ENCODE data around the gene KIAA1549. TPM values are rescaled to one million over a fixed set of nuclear protein-coding genes. Genes with fewer than 3 reads are reported as not detected.

Gene KIAA1549
- total and polyA plus RNA-seq, 2 of the 8 experiments (the other 6 are each of a cell fraction or from before 2014, with no cell fraction given): 6.5 to 17.3 TPM

- TF ChIP-seq, protein P1, sequence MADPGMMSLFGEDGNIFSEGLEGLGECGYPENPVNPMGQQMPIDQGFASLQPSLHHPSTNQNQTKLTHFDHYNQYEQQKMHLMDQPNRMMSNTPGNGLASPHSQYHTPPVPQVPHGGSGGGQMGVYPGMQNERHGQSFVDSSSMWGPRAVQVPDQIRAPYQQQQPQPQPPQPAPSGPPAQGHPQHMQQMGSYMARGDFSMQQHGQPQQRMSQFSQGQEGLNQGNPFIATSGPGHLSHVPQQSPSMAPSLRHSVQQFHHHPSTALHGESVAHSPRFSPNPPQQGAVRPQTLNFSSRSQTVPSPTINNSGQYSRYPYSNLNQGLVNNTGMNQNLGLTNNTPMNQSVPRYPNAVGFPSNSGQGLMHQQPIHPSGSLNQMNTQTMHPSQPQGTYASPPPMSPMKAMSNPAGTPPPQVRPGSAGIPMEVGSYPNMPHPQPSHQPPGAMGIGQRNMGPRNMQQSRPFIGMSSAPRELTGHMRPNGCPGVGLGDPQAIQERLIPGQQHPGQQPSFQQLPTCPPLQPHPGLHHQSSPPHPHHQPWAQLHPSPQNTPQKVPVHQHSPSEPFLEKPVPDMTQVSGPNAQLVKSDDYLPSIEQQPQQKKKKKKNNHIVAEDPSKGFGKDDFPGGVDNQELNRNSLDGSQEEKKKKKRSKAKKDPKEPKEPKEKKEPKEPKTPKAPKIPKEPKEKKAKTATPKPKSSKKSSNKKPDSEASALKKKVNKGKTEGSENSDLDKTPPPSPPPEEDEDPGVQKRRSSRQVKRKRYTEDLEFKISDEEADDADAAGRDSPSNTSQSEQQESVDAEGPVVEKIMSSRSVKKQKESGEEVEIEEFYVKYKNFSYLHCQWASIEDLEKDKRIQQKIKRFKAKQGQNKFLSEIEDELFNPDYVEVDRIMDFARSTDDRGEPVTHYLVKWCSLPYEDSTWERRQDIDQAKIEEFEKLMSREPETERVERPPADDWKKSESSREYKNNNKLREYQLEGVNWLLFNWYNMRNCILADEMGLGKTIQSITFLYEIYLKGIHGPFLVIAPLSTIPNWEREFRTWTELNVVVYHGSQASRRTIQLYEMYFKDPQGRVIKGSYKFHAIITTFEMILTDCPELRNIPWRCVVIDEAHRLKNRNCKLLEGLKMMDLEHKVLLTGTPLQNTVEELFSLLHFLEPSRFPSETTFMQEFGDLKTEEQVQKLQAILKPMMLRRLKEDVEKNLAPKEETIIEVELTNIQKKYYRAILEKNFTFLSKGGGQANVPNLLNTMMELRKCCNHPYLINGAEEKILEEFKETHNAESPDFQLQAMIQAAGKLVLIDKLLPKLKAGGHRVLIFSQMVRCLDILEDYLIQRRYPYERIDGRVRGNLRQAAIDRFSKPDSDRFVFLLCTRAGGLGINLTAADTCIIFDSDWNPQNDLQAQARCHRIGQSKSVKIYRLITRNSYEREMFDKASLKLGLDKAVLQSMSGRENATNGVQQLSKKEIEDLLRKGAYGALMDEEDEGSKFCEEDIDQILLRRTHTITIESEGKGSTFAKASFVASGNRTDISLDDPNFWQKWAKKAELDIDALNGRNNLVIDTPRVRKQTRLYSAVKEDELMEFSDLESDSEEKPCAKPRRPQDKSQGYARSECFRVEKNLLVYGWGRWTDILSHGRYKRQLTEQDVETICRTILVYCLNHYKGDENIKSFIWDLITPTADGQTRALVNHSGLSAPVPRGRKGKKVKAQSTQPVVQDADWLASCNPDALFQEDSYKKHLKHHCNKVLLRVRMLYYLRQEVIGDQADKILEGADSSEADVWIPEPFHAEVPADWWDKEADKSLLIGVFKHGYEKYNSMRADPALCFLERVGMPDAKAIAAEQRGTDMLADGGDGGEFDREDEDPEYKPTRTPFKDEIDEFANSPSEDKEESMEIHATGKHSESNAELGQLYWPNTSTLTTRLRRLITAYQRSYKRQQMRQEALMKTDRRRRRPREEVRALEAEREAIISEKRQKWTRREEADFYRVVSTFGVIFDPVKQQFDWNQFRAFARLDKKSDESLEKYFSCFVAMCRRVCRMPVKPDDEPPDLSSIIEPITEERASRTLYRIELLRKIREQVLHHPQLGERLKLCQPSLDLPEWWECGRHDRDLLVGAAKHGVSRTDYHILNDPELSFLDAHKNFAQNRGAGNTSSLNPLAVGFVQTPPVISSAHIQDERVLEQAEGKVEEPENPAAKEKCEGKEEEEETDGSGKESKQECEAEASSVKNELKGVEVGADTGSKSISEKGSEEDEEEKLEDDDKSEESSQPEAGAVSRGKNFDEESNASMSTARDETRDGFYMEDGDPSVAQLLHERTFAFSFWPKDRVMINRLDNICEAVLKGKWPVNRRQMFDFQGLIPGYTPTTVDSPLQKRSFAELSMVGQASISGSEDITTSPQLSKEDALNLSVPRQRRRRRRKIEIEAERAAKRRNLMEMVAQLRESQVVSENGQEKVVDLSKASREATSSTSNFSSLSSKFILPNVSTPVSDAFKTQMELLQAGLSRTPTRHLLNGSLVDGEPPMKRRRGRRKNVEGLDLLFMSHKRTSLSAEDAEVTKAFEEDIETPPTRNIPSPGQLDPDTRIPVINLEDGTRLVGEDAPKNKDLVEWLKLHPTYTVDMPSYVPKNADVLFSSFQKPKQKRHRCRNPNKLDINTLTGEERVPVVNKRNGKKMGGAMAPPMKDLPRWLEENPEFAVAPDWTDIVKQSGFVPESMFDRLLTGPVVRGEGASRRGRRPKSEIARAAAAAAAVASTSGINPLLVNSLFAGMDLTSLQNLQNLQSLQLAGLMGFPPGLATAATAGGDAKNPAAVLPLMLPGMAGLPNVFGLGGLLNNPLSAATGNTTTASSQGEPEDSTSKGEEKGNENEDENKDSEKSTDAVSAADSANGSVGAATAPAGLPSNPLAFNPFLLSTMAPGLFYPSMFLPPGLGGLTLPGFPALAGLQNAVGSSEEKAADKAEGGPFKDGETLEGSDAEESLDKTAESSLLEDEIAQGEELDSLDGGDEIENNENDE (IDR thresholded peaks at IDR 0.05; ENCODE audit: insufficient replicate concordance, low read length): no peak
- TF ChIP-seq USF2 (IDR thresholded peaks at IDR 0.05; ENCODE audit: low read length): no peak
- no peak for TF ChIP-seq TEAD4 (IDR thresholded peaks at IDR 0.05; ENCODE audit: low read depth, low read length)
- no peak for TF ChIP-seq CBX5 (IDR thresholded peaks at IDR 0.05; ENCODE audit: low read depth, low read length)
- TF ChIP-seq CREB1 (IDR thresholded peaks at IDR 0.05): no peak
- no peak for TF ChIP-seq CHD1 (IDR thresholded peaks at IDR 0.05; ENCODE audit: low read depth, low read length)
- no peak for TF ChIP-seq SRF (IDR thresholded peaks at IDR 0.05; ENCODE audit: low read depth, low read length)
- TF ChIP-seq BRCA1 (IDR thresholded peaks at IDR 0.05; ENCODE audit: low read depth, low read length): no peak
- no peak for TF ChIP-seq MAFK (IDR thresholded peaks at IDR 0.05; ENCODE audit: low read depth, low read length)
- TF ChIP-seq BACH1 (IDR thresholded peaks at IDR 0.05; ENCODE audit: low read length): no peak
- no peak for TF ChIP-seq GTF2F1 (IDR thresholded peaks at IDR 0.05; ENCODE audit: borderline replicate concordance, low read depth, low read length)
- no peak for TF ChIP-seq TAF1 (IDR thresholded peaks at IDR 0.05; ENCODE audit: low read depth, low read length)
These were observed 36.0 kb downstream of the KIAA1549 start (continued) for GRCh38 chr7:138945154-138945553.

All from H1 (cell line).